ENCODE data around the gene PTPN4.

The PTPN4 gene

DNA sequence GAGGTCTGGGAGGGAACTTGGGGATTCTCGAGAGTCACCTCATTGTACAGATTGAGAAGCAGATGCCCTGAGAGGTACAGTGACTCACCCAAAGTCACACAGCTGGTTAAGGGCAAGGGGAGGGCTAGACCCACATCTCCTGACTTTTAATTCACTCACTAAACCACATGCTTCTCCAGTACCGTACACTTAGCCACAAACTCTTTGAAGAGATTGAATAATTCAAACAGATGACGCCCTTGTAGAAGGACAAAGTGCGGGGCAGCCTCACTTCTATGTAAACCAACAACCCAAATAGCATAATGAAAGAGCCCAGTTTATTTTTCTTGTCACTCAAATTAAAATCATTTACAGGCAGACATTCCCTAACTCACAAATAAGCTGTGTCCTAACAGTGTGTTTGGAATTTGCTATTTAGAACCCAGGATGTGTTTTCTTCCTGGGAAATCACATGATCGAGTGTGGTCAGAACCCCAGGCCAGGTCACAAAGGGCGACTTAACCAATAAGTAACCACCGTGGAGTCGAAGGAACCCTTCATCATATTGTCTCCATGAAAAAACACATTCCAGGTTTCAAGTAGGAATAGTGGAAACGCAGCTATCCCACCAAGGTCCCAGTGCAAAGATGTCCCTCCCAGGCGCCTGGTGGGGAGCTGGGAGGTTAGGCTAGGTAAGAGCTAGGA lies 35.8 kb upstream of the PTPN4 start:
- no peak overlapping the region for H3K4me3 ChIP-seq (ENCODE audit: low read depth, low read length)
- TF ChIP-seq, protein P1, sequence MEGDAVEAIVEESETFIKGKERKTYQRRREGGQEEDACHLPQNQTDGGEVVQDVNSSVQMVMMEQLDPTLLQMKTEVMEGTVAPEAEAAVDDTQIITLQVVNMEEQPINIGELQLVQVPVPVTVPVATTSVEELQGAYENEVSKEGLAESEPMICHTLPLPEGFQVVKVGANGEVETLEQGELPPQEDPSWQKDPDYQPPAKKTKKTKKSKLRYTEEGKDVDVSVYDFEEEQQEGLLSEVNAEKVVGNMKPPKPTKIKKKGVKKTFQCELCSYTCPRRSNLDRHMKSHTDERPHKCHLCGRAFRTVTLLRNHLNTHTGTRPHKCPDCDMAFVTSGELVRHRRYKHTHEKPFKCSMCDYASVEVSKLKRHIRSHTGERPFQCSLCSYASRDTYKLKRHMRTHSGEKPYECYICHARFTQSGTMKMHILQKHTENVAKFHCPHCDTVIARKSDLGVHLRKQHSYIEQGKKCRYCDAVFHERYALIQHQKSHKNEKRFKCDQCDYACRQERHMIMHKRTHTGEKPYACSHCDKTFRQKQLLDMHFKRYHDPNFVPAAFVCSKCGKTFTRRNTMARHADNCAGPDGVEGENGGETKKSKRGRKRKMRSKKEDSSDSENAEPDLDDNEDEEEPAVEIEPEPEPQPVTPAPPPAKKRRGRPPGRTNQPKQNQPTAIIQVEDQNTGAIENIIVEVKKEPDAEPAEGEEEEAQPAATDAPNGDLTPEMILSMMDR (IDR thresholded peaks at IDR 0.05; ENCODE audit: insufficient read depth, low read depth, low read length, missing control alignments): no peak
- no peak for DNase-seq (ENCODE audit: low read depth)

DNA sequence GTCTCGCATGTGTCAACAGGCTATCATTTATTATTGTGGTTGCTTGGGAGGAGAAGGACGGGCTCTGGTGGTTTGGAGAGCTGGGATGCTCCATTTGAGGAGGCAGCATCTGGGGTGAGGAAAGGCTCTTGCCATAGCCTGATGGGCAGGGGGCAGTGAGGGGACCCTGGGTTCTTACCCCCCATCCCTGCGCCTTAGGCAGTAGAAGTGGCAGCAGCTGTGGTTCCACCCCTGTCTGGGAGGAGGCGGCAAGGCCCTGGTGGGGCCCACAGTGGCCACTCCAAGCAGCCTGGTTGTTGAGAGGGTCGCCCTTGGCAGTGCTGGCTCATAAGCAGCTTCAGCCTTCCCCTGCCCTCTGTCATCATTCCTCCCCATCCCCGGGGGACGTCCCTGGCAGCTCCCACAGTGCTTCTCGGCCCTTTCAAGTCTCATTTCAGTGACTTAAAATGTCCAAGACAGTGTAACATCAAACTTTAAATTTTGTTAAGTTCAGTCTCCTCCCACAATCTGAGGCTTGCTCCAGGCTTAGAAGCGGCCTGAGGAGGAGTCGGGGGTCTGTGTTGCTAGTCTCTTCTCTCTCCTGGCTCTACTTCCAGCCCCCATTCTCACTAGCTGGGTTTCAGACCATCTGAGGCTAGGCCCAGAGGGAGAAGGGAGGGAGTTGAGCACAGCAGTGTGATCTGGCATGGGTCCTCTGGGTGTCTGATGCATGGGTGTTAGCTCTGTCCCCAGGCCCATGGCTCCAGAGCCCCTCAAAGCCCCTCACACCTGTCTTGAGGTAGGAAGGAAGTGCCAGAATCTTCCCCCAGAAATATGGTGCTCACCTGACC lies 34.9 kb upstream of the PTPN4 start:
- H3K4me3 ChIP-seq (ENCODE audit: low read depth, low read length): no peak overlapping the region
- TF ChIP-seq, protein P1 (IDR thresholded peaks at IDR 0.05; ENCODE audit: insufficient read depth, low read depth, low read length, missing control alignments): no peak
- DNase-seq (ENCODE audit: low read depth): no peak

DNA sequence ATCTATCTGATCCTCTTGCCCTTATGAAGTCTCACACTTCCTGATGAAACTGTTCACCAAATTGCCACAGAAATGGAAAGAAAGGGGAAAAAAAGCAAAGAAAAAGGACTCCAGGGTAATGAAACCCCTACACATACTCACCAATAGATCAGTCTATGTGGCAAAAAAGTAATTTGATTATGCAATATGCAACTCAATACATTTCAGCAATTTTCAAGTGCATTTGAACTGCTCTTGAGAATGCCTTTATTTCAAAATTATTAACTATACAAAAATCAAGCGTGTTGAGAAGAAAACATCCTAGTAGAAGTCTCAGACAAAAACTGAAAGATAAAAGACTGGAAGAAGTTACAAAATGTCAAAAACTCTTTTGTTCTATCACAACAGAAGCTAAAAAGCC lies 32.2 kb upstream of the PTPN4 start:
- DNase-seq (ENCODE audit: low read depth): no peak
- TF ChIP-seq, protein P1 (IDR thresholded peaks at IDR 0.05; ENCODE audit: insufficient read depth, low read depth, low read length, missing control alignments): no peak
- no peak overlapping the region for H3K4me3 ChIP-seq (ENCODE audit: low read depth, low read length)

- H3K4me3 ChIP-seq (ENCODE audit: low read depth, low read length): no peak overlapping the region
- no peak for DNase-seq (ENCODE audit: low read depth)
- TF ChIP-seq, protein P1 (IDR thresholded peaks at IDR 0.05; ENCODE audit: insufficient read depth, low read depth, low read length, missing control alignments): no peak
Observed at GRCh38 chr2:119728421-119728820, 31.3 kb upstream of the PTPN4 start.

GRCh38 chr2:119730671-119731177 lies 29.0 kb upstream of the PTPN4 start:
- TF ChIP-seq, protein P1 (IDR thresholded peaks at IDR 0.05; ENCODE audit: insufficient read depth, low read depth, low read length, missing control alignments): no peak
- no peak for DNase-seq (ENCODE audit: low read depth)
- H3K4me3 ChIP-seq (ENCODE audit: low read depth, low read length): no peak overlapping the region

DNA sequence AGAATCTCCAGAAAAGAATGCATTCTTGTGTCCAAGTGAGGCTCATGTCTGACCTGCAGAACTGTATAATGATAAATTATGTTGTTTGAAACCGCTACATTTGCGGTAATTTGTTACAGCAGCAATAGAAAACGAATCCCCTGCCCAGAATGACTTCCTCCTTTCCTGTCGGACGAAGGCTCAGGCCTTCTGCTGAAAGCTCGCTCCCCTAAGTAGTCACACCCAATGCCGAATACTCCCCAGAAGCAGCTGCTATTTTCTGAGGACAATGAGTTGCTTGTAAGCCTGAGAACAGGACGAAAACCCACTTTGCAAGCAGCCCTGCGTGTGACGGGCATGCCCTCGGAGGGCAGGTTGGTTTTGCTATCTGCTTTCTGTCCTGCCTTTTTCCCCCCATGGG lies 27.7 kb upstream of the PTPN4 start:
- TF ChIP-seq, protein P1 (IDR thresholded peaks at IDR 0.05; ENCODE audit: insufficient read depth, low read depth, low read length, missing control alignments): no peak
- no peak for DNase-seq (ENCODE audit: low read depth)
- H3K4me3 ChIP-seq (ENCODE audit: low read depth, low read length): no peak overlapping the region

Data from GM12865 (cell line).